PC-3 (cell line): Measurements from ENCODE around the gene RGS9BP. TPM values are rescaled to one million over a fixed set of nuclear protein-coding genes. Genes with fewer than 3 reads are reported as not detected.

Source experiments
- ATAC-seq: fragments of 200-7000 bp; cut with Tn5 transposase; 2 replicates; pipeline ENCODE4 v1.9.1; 2020; ENCODE audit warnings: mild to moderate bottlenecking, moderate library complexity
- BruUV-seq: library from RNA; stranded (reverse); fragments of 400-500 nt; replicated peaks from 2 replicates; lab custom pipeline; 2021; lab: Mats Ljungman, UMichigan
- CTCF ChIA-PET: fragments of 300-600 bp; sonication (Branson Sonifier 250); formaldehyde crosslinking; loops from one replicate; lab custom pipeline; 2022; ENCODE audit warnings: antibody characterized with exemption; lab: Charles Lee
- POLR2A ChIA-PET: fragments of 300-600 bp; sonication (Branson Sonifier 250); formaldehyde crosslinking; loops from one replicate; lab custom pipeline; 2022; ENCODE audit warnings: antibody characterized with exemption; ENCODE audit not compliant: unreplicated experiment; lab: Charles Lee
- DNase-seq: peaks from one replicate; pipeline ENCODE4 v3.0.0-alpha.2; 2015
- H2AFZ ChIP-seq: fragments of 300-600 bp; sonication (generic); 2 replicates; pipeline ENCODE4 v1.6.0; 2016; ENCODE audit warnings: antibody characterized with exemption, low read length
- H3F3A ChIP-seq: fragments of 300-600 bp; sonication (generic); one replicate; pipeline ENCODE4 v1.6.0; 2017; ENCODE audit warnings: antibody characterized with exemption, low read length, control low read depth, mild to moderate bottlenecking; ENCODE audit not compliant: unreplicated experiment
- H3K27ac ChIP-seq: fragments of 300-600 bp; sonication (generic); 2 replicates; pipeline ENCODE4 v1.5.1; 2016; ENCODE audit warnings: mild to moderate bottlenecking, low read length
- H3K27me3 ChIP-seq: fragments of 300-600 bp; sonication (generic); 2 replicates; pipeline ENCODE4 v1.6.1; 2016; ENCODE audit warnings: low read length, mixed read lengths
- H3K36me3 ChIP-seq: fragments of 300-600 bp; sonication (generic); 2 replicates; pipeline ENCODE4 v1.6.1; 2016; ENCODE audit warnings: low read depth, mixed run types, low read length, mixed read lengths
- H3K4me1 ChIP-seq: fragments of 300-600 bp; sonication (generic); 2 replicates; pipeline ENCODE4 v1.5.1; 2016; ENCODE audit warnings: low read length; ENCODE audit not compliant: insufficient read depth
- H3K4me2 ChIP-seq: fragments of 300-600 bp; sonication (generic); 2 replicates; pipeline ENCODE4 v1.6.0; 2016; ENCODE audit warnings: low read length
- H3K4me3 ChIP-seq: fragments of 300-600 bp; sonication (generic); 2 replicates; pipeline ENCODE4 v1.5.1; 2016; ENCODE audit warnings: mild to moderate bottlenecking, low read length, mixed read lengths
- H3K79me2 ChIP-seq: fragments of 300-600 bp; sonication (generic); 2 replicates; pipeline ENCODE4 v1.6.1; 2017; ENCODE audit warnings: low read length, mixed read lengths
- H3K9ac ChIP-seq: fragments of 300-600 bp; sonication (generic); 2 replicates; pipeline ENCODE4 v1.6.0; 2016; ENCODE audit warnings: mild to moderate bottlenecking, low read length
- H3K9me2 ChIP-seq: fragments of 300-600 bp; sonication (generic); replicated peaks from 2 replicates; pipeline ENCODE4 v1.6.1; 2016; ENCODE audit warnings: mixed run types, low read length, mixed read lengths
- H3K9me3 ChIP-seq: fragments of 300-600 bp; sonication (generic); 2 replicates; pipeline ENCODE4 v1.6.1; 2016; ENCODE audit warnings: low read length, mixed read lengths
- H4K20me1 ChIP-seq: fragments of 300-600 bp; sonication (generic); 2 replicates; pipeline ENCODE4 v1.6.1; 2016; ENCODE audit warnings: low read length, mixed read lengths
- CTCF ChIP-seq: fragments of 300-600 bp; sonication (generic); conservative IDR thresholded peaks from 2 replicates; pipeline ENCODE4 v1.5.1; 2017; ENCODE audit warnings: antibody characterized with exemption, low read depth, mild to moderate bottlenecking, low read length
- EZH2 ChIP-seq: fragments of 300-600 bp; sonication (generic); IDR thresholded peaks from one replicate; pipeline ENCODE4 v1.6.1; 2017; ENCODE audit warnings: antibody characterized with exemption, mild to moderate bottlenecking, low read length; ENCODE audit not compliant: unreplicated experiment
- EZH2phosphoT487 ChIP-seq: fragments of 300-600 bp; sonication (generic); IDR thresholded peaks from 2 replicates; pipeline ENCODE4 v1.6.1; 2018; ENCODE audit warnings: mild to moderate bottlenecking, antibody characterized with exemption, low read length, borderline replicate concordance
- intact Hi-C: fragments of 100-400 bp; cut with micrococcal nuclease; formaldehyde crosslinking; loops from 2 replicates; pipeline ENCODE4 v1.9.0; 2023
- total RNA-seq: library from RNA; depleted of rRNA; stranded (reverse); fragments of >200 nt; gene quantifications from 2 replicates; pipeline ENCODE4 v1.2.3, GENCODE V29; 2014

Gene RGS9BP
- total RNA-seq, 1 experiment from 2014 or later = 1.6 TPM

DNA sequence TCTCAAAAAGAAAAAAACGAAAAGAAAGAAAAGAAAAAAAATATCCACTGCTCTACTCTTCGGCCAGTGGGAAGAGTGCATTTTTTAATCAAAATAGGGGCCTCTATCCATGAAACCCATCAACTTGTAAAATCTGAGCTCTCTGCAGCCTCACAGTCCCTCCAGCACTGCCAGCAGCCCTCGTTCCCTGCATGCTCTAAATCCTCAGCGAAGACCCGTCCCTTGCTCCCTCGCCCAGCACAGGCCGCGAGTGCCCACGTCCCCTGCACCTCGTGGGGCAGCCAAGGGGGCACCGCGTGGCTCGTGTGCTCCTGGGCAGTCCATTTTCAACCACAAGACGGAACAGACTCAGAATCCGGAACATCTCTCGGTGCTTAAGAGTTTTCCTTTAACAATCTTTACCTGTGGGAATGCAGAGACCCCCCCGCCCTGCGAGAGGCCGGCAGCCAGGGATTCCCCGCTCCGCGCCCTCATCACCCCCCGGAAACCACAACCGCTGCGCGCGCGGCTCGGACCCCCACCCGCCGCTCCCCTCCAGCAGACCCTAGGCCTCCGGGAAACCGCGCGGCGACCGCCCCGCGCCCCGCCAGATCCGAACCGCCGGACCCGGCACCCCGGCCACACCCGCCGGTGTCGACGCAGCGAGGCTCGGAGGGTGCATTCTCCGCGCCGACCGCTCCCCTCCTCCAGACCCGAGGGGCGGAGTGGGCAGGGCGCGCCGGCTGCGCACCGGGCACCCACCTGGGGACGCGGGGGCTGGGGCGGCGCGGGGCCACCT, 1.3 kb upstream of the RGS9BP start:
- H3K79me2 ChIP-seq = peaks cover 51% of the 10 kb centered on the region
- H3K27me3 ChIP-seq = no peaks in the 10 kb centered on the region
- H3K9me3 ChIP-seq = no peaks in the 10 kb centered on the region
- no peaks in the 10 kb centered on the region for H3F3A ChIP-seq
- no peaks in the 10 kb centered on the region for H3K9me2 ChIP-seq
- H3K4me1 ChIP-seq = peaks cover 15% of the 10 kb centered on the region
- ChIA-PET CTCF (interaction anchor here (0.7 kb wide), 1 partner anchor 1620 kb away, joined by 6 read pairs; no protein-coding TSS in a partner anchor), POLR2A (no interaction called here)
- H3K27ac ChIP-seq = no peak overlapping the region
- H4K20me1 ChIP-seq = peaks cover 7% of the 10 kb centered on the region; the same call in 1 of the 2 replicates
- no peak for TF ChIP-seq EZH2
- H3K36me3 ChIP-seq = no peaks in the 10 kb centered on the region
- TSS peak; percentile 43 for BruUV-seq
- intact Hi-C loops = no loop called here
- H3K9ac ChIP-seq = peak overlapping the region; percentile 79
- peak overlapping the region; percentile 91 for H3K4me3 ChIP-seq
- no peak for DNase-seq
- peak overlapping the region; percentile 76 for H2AFZ ChIP-seq
- ATAC-seq = no peak
- H3K4me2 ChIP-seq = peak overlapping the region; percentile 99

DNA sequence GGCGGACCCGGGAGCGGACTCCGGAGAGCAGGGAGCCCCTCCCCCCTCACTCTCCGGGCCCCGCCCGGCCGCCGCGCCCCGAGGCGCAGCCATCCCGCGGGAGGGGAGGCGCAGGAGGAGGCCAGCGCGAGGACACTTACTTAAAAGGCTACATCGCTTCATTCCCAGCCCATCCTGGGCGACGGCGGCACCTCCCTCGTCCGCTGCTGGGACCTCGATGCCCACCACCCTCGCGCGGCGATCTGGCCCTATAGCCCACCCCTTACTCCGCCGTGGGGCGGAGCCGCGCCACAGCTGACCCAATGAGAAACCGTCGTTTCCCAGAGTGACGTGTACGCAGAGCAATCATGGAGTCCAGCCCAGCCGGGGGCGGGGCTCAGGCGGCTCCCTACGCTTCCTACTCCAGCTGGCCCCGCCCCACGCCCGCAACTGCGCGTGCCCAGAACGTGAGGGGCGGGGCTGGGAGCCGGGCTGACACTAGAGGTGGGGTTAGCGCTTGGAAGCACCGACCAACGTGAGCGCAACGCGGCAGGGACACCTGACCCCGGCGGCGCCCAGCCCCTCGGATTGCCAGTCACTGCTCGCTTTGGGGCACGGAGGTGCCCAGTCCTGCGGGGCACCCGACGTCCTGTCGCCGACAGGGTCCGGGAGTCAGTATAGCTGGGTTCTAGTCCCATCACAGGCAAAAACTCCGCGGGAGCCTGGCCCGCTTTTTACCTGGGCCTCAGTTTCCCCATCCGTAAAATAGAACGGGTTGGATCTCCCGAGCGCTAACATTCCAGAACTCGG, 523 bp upstream of the RGS9BP start, which contains the start of gene ANKRD27:
ANKRD27 (minus strand) TSS at position 250 of the 789 bp plus-strand sequence. CDS start 16,165 bp downstream, outside the sequence.
- Histone ChIP-seq H3K79me2 (peaks cover 44% of the 10 kb centered on the region), H3K27me3 (no peaks in the 10 kb centered on the region), H3K36me3 (no peaks in the 10 kb centered on the region), H3K9me3 (no peaks in the 10 kb centered on the region), H4K20me1 (peaks cover 7% of the 10 kb centered on the region; the same call in 1 of the 2 replicates), H2AFZ (peak within 1 kb of the TSS; percentile 99), H3F3A (no peaks in the 10 kb centered on the region), H3K9me2 (no peaks in the 10 kb centered on the region), H3K4me1 (peaks cover 12% of the 10 kb centered on the region), H3K4me3 (peak within 1 kb of the TSS; percentile 91), H3K4me2 (peak within 1 kb of the TSS; percentile 99), H3K27ac (peak within 1 kb of the TSS; percentile 36; the same call in 1 of the 2 replicates), H3K9ac (peak within 1 kb of the TSS; percentile 79)
- ATAC-seq = peak; percentile 94
- peak; percentile 97 for DNase-seq
- no TSS peak for BruUV-seq
- ChIA-PET POLR2A (no interaction called here), CTCF (no interaction called here)
- TF ChIP-seq EZH2 (no peak), EZH2phosphoT487 (no peak), CTCF (no peak)
- intact Hi-C loops = no loop called here

DNA sequence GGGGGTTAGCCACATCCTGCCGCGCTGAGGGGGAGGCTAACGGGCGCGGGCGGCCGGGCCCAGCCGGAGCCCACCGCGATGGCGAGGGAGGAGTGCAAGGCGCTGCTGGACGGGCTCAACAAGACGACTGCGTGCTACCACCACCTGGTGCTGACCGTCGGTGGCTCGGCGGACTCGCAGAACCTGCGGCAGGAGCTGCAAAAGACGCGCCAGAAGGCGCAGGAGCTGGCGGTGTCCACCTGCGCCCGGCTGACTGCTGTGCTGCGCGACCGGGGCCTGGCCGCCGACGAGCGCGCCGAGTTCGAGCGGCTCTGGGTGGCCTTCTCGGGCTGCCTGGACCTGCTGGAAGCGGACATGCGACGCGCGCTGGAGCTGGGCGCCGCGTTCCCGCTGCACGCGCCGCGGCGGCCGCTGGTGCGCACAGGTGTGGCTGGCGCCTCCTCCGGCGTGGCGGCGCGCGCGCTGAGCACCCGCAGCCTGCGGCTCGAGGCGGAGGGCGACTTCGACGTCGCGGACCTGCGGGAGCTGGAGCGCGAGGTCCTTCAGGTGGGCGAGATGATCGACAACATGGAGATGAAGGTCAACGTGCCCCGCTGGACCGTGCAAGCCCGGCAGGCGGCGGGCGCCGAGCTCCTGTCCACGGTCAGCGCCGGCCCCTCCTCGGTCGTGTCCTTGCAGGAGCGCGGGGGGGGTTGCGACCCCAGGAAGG, 692 bp downstream of the RGS9BP start:
- Histone ChIP-seq H2AFZ (peak overlapping the region; percentile 99), H3K4me2 (peak overlapping the region; percentile 99), H3K79me2 (peaks cover 34% of the 10 kb centered on the region), H3K9me3 (no peaks in the 10 kb centered on the region), H3K36me3 (no peaks in the 10 kb centered on the region), H3K4me1 (peaks cover 10% of the 10 kb centered on the region; the same call in 1 of the 2 replicates), H3K9me2 (no peaks in the 10 kb centered on the region), H3F3A (no peaks in the 10 kb centered on the region), H3K4me3 (peak overlapping the region; percentile 91), H3K9ac (no peak overlapping the region), H3K27ac (no peak overlapping the region), H4K20me1 (peaks cover 7% of the 10 kb centered on the region; the same call in 1 of the 2 replicates), H3K27me3 (no peaks in the 10 kb centered on the region)
- no peak; the same call in 1 of the 2 replicates for ATAC-seq
- no peak for DNase-seq
- CTCF ChIA-PET = no interaction called here
- TF ChIP-seq EZH2 (no peak), CTCF (no peak), EZH2phosphoT487 (no peak)
- POLR2A ChIA-PET = no interaction called here
- intact Hi-C loops = no loop called here
- BruUV-seq = no TSS peak
